SK-N-DZ (cell line): ENCODE data around the gene DPPA5.

ENCODE experiments used
- small RNA-seq, 2 experiments: library from RNA; depleted of rRNA; stranded (forward); fragments of <200 nt; gene quantifications; one replicate each; pipeline ENCODE3, GENCODE V24; 2014

The DPPA5 gene

Small RNAs within 50 kb of the gene (small RNA-seq; reads per million reads assigned to genes)
- gene RPL39P3: 0.05 to 1.4 reads per million in 2 experiments
